ENCODE measurements around the gene PEAR1. TPM values are rescaled to one million over a fixed set of nuclear protein-coding genes. Genes with fewer than 3 reads are reported as not detected.

PEAR1 gene
- total RNA-seq, 1 experiment from 2014 or later: 1.0 TPM

- peaks cover 47% of the 10 kb centered on the region for H3K27me3 ChIP-seq (replicated peaks)
- H3K36me3 ChIP-seq: no peaks in the 10 kb centered on the region
- no peak overlapping the region for H3K27ac ChIP-seq
- H3K4me3 ChIP-seq: no peak overlapping the region
- peaks cover 5% of the 10 kb centered on the region for H3K4me1 ChIP-seq (replicated peaks)
- 0 out of 2 replicates have a peak, but pooled peaks cover 2% of the 10 kb centered on the region for H3K9me3 ChIP-seq (replicated peaks)
- DNase-seq (ENCODE audit: low read depth in 1 of 2, low spot score in 2 of 2): no peak
Measured at GRCh38 chr1:156854634-156855033, 38.9 kb upstream of the PEAR1 start.

GRCh38 chr1:156856282-156856785, 37.2 kb upstream of the PEAR1 start:
- H3K4me3 ChIP-seq: no peak overlapping the region
- H3K36me3 ChIP-seq: no peaks in the 10 kb centered on the region
- H3K4me1 ChIP-seq (replicated peaks): peaks cover 21% of the 10 kb centered on the region
- no peak overlapping the region for H3K27ac ChIP-seq
- 0 out of 2 replicates have a peak, but pooled peaks cover 2% of the 10 kb centered on the region for H3K9me3 ChIP-seq (replicated peaks)
- DNase-seq (ENCODE audit: low read depth in 1 of 2, low spot score in 2 of 2): no peak
- peaks cover 64% of the 10 kb centered on the region for H3K27me3 ChIP-seq (replicated peaks)

- peaks cover 21% of the 10 kb centered on the region for H3K4me1 ChIP-seq (replicated peaks)
- no peaks in the 10 kb centered on the region for H3K36me3 ChIP-seq
- peaks cover 75% of the 10 kb centered on the region for H3K27me3 ChIP-seq (replicated peaks)
- no peak for DNase-seq (ENCODE audit: low read depth in 1 of 2, low spot score in 2 of 2)
- no peak overlapping the region for H3K27ac ChIP-seq
- no peak overlapping the region for H3K4me3 ChIP-seq
- 0 out of 2 replicates have a peak, but pooled peaks cover 2% of the 10 kb centered on the region for H3K9me3 ChIP-seq (replicated peaks)
Measured at GRCh38 chr1:156857532-156857931, 36.0 kb upstream of the PEAR1 start.

GRCh38 chr1:156858555-156858956, 35.0 kb upstream of the PEAR1 start:
- DNase-seq (ENCODE audit: low read depth in 1 of 2, low spot score in 2 of 2): no peak
- 0 out of 2 replicates have a peak, but pooled peaks cover 2% of the 10 kb centered on the region for H3K9me3 ChIP-seq (replicated peaks)
- peaks cover 21% of the 10 kb centered on the region for H3K4me1 ChIP-seq (replicated peaks)
- H3K27me3 ChIP-seq (replicated peaks): peaks cover 85% of the 10 kb centered on the region
- no peaks in the 10 kb centered on the region for H3K36me3 ChIP-seq
- H3K27ac ChIP-seq: no peak overlapping the region
- no peak overlapping the region for H3K4me3 ChIP-seq

- 0 out of 2 replicates have a peak, but pooled peaks cover 2% of the 10 kb centered on the region for H3K9me3 ChIP-seq (replicated peaks)
- H3K4me3 ChIP-seq: no peak within 1 kb of the TSS
- H3K36me3 ChIP-seq: no peaks in the 10 kb centered on the region
- H3K27ac ChIP-seq: no peak within 1 kb of the TSS
- H3K4me1 ChIP-seq (replicated peaks): peaks cover 21% of the 10 kb centered on the region
- DNase-seq (ENCODE audit: low read depth in 1 of 2, low spot score in 2 of 2): no peak
- peaks cover 82% of the 10 kb centered on the region for H3K27me3 ChIP-seq (replicated peaks)
Measured at GRCh38 chr1:156858959-156859522, 34.5 kb upstream of the PEAR1 start, which contains the start of gene INSRR. Gene INSRR (minus strand): TSS chr1:156859117. CDS start chr1:156858621, 496 bp downstream.

DNA sequence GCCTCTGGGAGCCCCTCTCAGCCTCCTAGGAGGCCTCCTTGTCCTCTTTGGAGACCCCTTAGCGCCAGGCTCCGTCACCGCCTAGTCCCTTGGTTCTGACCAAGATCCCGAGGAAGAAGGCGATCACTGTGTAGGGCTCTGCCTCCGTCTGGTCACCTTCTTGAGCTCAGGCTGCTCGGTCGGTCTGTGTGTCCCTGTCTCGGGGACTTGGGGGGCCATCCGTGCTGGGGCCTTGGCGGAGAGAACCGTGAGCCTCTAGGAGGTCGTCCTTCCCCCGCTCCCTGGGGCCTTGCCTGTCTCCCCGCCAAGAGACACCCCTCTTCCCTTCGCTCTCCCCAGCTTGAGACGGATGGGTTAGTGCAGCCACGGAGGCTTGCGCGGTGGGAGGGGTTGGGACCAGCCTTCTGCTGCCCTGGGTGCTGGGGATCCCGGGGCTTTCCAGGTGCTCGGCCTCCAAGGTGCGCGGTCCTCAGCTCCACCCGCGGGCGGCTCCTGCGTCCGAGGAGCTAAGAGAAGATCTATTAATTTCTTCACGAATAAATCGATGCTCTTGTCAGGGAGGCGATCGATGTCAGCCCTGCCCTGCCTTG, 33.9 kb upstream of the PEAR1 start:
- Histone ChIP-seq H3K36me3 (no peaks in the 10 kb centered on the region), H3K27me3 (replicated peaks) (peaks cover 79% of the 10 kb centered on the region), H3K9me3 (replicated peaks) (0 out of 2 replicates have a peak, but pooled peaks cover 2% of the 10 kb centered on the region), H3K4me3 (no peak overlapping the region), H3K4me1 (replicated peaks) (peaks cover 21% of the 10 kb centered on the region), H3K27ac (no peak overlapping the region)
- no peak for DNase-seq (ENCODE audit: low read depth in 1 of 2, low spot score in 2 of 2)

DNA sequence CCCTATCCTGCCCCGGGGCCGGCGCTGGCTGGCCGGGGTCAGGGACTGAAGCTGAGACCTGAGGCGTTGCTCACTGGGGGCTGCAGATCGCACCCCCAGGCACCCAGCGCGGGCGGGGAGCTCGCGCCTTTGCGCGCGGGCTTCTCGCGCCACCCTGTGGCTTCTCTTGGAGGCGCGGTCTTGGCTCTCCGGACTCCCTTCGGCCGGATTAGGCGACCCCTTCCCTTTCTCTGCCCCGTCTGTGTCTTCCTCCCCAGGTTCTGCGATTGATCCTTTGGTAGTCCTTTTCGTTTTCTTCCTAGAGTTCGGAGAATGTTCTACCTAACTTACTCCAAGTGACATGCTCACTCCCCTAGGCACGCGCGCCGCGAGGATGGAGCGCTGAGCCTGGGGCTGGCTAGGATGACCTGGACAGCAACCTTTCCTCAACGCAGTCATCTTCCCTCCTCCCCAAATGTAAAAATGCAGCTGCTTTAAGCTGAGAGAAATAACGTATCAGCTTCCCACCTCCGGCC, 33.3 kb upstream of the PEAR1 start:
- Histone ChIP-seq H3K4me1 (replicated peaks) (peaks cover 21% of the 10 kb centered on the region), H3K4me3 (no peak overlapping the region), H3K27me3 (replicated peaks) (peaks cover 78% of the 10 kb centered on the region), H3K9me3 (replicated peaks) (0 out of 2 replicates have a peak, but pooled peaks cover 2% of the 10 kb centered on the region), H3K36me3 (no peaks in the 10 kb centered on the region), H3K27ac (no peak overlapping the region)
- DNase-seq (ENCODE audit: low read depth in 1 of 2, low spot score in 2 of 2): peak in 1 of 2 experiments; percentile 59

GRCh38 chr1:156860628-156861423, 32.7 kb upstream of the PEAR1 start, which contains the start of gene NTRK1:
Gene NTRK1 (plus strand): TSS chr1:156860865. CDS start chr1:156860935, 70 bp downstream.
- Histone ChIP-seq H3K27me3 (replicated peaks) (peaks cover 74% of the 10 kb centered on the region), H3K9me3 (replicated peaks) (0 out of 2 replicates have a peak, but pooled peaks cover 2% of the 10 kb centered on the region), H3K27ac (no peak within 1 kb of the TSS), H3K4me1 (replicated peaks) (peaks cover 21% of the 10 kb centered on the region), H3K4me3 (no peak within 1 kb of the TSS), H3K36me3 (no peaks in the 10 kb centered on the region)
- no peak for DNase-seq (ENCODE audit: low read depth in 1 of 2, low spot score in 2 of 2)

DNA sequence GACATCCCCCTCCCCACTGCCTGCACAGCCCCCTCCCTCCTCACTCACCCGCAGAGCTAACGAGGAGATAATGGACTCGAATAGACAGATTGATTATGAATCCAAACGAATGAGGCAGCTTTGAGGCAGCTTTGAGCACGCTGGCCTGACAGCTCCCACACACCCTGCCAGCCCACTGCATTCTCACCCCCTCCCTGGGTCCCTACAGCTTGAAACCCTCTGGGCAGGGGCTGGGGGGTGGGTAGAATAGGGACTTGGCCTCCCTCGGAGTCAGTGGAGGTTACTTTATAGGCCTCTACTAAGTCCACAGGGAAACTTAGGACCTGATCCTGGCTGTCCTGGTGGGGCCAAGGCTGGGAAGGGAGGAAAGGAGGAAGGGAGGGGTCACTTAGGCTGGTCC, 30.9 kb upstream of the PEAR1 start:
- Histone ChIP-seq H3K27me3 (replicated peaks) (peaks cover 58% of the 10 kb centered on the region), H3K36me3 (no peaks in the 10 kb centered on the region), H3K4me3 (no peak overlapping the region), H3K9me3 (replicated peaks) (0 out of 2 replicates have a peak, but pooled peaks cover 2% of the 10 kb centered on the region), H3K27ac (no peak overlapping the region), H3K4me1 (replicated peaks) (peaks cover 21% of the 10 kb centered on the region)
- no peak for DNase-seq (ENCODE audit: low read depth in 1 of 2, low spot score in 2 of 2)

DNA sequence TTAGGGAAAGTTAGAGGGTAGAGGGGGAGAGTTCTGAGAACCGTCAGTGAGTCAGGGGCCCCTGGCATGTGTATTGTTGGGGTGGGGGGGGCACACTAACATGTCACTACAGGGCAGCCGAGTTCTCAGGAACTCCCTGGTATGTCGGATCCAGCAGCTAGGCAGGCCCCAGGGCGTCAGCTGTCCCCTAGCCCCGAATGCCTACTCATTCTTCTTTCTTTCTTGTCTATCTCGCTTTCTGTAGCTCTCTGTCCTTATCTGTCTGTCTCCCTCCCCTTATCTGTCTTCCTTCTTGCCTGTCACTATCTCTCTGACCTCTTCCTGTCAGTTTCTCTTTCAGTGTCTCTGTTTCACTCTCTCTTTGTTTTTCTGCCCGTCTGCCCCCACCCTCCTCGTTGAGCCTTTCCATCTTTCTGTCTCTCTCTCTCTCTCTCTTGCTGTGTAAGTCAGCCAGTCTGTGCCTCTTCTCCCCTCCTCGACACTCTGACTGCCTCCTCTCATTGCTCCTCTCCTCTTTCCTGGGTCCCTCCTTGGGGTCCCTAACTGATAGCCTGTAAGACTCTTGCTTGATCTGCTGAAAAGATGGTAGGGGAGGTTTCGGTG, 30.4 kb upstream of the PEAR1 start:
- peaks cover 21% of the 10 kb centered on the region for H3K4me1 ChIP-seq (replicated peaks)
- H3K9me3 ChIP-seq (replicated peaks): 0 out of 2 replicates have a peak, but pooled peaks cover 2% of the 10 kb centered on the region
- no peak overlapping the region for H3K27ac ChIP-seq
- DNase-seq (ENCODE audit: low read depth in 1 of 2, low spot score in 2 of 2): no peak
- H3K36me3 ChIP-seq: no peaks in the 10 kb centered on the region
- H3K4me3 ChIP-seq: no peak overlapping the region
- peaks cover 53% of the 10 kb centered on the region for H3K27me3 ChIP-seq (replicated peaks)

GRCh38 chr1:156863631-156864030, 29.9 kb upstream of the PEAR1 start:
- H3K27ac ChIP-seq: no peak overlapping the region
- no peaks in the 10 kb centered on the region for H3K36me3 ChIP-seq
- peaks cover 21% of the 10 kb centered on the region for H3K4me1 ChIP-seq (replicated peaks)
- no peak overlapping the region for H3K4me3 ChIP-seq
- DNase-seq (ENCODE audit: low read depth in 1 of 2, low spot score in 2 of 2): no peak
- H3K9me3 ChIP-seq (replicated peaks): 0 out of 2 replicates have a peak, but pooled peaks cover under 1% of the 10 kb centered on the region
- peaks cover 47% of the 10 kb centered on the region for H3K27me3 ChIP-seq (replicated peaks)

- Histone ChIP-seq H3K9me3 (replicated peaks) (no peaks in the 10 kb centered on the region), H3K27ac (no peak overlapping the region), H3K4me1 (replicated peaks) (peaks cover 14% of the 10 kb centered on the region), H3K36me3 (no peaks in the 10 kb centered on the region), H3K27me3 (replicated peaks) (peaks cover 36% of the 10 kb centered on the region), H3K4me3 (no peak overlapping the region)
- no peak for DNase-seq (ENCODE audit: low read depth in 1 of 2, low spot score in 2 of 2)
Measured at GRCh38 chr1:156864796-156865195, 28.7 kb upstream of the PEAR1 start.

- Histone ChIP-seq H3K36me3 (no peaks in the 10 kb centered on the region), H3K4me3 (no peak overlapping the region), H3K4me1 (replicated peaks) (peaks cover 10% of the 10 kb centered on the region), H3K27me3 (replicated peaks) (peaks cover 31% of the 10 kb centered on the region), H3K9me3 (replicated peaks) (no peaks in the 10 kb centered on the region), H3K27ac (no peak overlapping the region)
- no peak for DNase-seq (ENCODE audit: low read depth in 1 of 2, low spot score in 2 of 2)
Measured at GRCh38 chr1:156865258-156865657, 28.3 kb upstream of the PEAR1 start.

Measured in SJSA1 (cell line).